SKM-1 treated with dmso at 0.1 percent for 144 hours (cell line): ENCODE measurements around the gene ADAMTS9.
A peak's percentile ranks its signal among the peaks of the same experiment; 100 is the strongest.

ENCODE experiments used
- DNase-seq: peaks from one replicate; lab custom pipeline; 2025; ENCODE audit not compliant: unreplicated experiment; lab: John Stamatoyannopoulos, UW

Gene ADAMTS9

DNA sequence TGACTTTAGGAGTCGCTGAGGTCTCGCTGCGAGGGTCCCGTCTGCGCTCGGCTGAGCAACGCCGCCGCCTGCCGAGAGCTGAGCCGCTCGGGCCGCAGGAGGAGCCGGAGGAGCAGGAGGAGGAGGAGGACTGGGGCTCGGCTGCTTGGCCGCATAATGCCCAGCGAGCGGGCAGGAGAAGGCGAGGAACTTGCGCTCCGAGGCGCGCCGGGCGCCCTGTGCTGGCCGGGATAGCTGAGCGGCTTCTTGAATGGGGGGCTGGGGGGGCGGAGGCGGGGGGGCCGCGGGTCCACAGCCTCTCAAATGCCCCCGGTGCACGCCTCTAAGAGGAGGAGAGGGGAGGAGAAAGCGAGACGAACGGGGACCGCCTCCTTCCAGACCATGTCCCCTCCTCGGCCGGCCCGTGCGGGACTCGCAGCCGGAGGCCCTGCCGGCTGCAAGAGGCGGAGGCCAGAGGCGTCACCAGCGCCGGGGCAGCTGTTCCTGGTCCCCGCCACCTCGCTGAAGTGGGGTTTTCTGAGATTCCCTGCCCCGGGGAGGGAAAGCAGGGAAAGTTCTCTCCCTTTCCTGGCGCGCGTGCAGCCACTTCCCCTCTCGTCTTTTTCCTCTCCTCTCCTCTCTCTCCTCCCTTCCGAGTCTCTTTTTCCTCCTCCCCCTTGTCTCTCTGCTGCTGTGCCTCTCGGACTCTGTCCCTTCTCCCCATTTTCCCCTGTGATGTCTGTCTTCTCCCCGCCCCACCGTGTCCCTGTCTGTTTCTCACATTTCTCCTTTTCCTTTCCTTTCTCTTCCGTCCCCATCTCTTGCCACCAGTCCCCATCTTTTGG is at the start of gene ADAMTS9:
Gene ADAMTS9 (minus strand): TSS at position 220 of the 824 bp plus-strand sequence. CDS start 343 bp downstream, outside the sequence.
- DNase-seq: no peak

DNA sequence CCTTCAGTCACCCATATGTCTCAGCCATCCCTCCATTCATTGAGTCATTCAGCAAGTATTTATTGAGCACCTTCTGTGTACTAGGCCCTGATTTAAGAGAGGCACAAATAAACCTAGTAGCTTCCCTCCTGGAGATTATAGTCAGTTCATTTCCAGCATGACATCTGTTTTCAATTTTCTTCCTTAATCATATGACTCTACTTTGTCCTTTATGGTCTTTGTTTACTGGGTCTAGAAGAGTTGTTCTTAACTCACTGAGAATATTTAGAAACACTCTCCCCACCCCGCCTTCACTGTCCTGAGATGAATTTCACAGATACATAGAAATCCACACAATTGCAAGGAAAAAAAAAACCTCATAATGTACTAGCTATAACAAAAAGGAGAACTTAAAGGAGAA is 44.8 kb upstream of the ADAMTS9 start:
- DNase-seq: no peak

- DNase-seq: no peak
Measured at GRCh38 chr3:64730681-64731080, 42.9 kb upstream of the ADAMTS9 start.

- no peak for DNase-seq
Measured at GRCh38 chr3:64728994-64729393, 41.2 kb upstream of the ADAMTS9 start.

DNA sequence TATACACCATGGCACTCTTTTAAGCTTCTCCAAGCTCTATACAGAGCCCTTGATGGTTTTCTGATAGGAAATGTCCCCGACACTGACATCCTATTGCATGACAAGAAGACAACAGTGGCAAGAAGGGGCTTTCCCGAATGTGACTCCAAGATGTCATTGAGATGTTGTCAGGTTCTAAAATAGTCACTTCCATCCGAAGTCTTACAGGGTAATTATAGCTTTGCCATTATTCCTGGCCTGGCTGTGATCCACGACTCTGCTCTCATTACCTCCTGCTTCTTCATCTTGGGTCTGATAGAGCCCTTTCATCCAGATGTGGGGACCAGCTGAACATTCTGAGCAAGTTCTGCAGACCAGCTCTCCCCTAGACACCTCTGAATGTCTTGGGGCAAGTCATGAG is 40.6 kb upstream of the ADAMTS9 start:
- DNase-seq: no peak

DNA sequence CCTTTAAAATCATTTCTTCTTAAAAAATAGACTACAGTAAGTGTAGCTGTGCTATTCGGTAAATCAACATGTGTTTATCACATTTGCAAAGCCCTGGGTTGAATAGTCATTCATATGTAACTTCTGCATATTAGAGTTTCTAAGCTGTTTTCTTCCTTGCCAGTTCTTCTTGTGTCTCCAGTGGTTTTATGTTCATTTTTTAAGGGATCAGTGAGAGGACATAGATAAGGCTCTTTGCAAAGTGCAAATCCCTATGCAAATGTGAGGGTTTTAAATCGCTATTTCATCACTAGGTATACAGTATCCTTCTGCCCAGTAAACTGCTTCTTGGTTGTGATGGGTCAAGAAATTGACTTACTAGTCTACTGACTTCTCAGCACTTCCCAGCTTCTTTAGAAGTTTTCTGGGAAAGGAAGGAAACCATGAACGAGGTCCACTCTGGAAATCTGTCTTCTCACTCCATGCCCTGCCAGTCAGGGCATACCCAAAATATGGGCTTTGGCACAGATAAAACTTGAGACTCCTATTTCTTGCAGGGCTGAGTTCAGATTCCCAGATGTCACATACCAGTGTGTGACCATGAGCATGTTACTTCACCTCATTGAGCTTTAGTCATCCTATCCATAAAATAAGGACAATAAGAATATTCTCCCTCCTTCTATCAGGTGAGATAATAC is 38.8 kb upstream of the ADAMTS9 start:
- no peak for DNase-seq

DNA sequence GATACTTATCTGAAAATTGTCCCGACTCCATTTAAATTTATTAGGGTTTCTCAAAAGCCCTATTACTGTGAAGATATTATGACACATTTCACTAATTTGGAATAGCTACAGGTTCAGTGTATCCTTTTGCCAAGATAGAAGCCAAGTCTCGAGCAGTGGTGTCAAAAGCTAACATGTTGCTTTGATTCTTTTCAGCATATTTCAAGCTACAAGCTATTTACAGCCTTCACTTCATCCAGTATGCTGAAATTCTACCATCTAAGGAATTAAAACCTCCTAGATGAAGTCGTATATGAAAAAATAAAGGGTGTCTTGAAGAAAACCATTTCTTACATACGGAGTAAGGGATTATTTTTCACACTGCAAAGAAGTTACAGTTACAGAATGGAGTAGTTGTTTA is 31.2 kb upstream of the ADAMTS9 start:
- DNase-seq: no peak

DNA sequence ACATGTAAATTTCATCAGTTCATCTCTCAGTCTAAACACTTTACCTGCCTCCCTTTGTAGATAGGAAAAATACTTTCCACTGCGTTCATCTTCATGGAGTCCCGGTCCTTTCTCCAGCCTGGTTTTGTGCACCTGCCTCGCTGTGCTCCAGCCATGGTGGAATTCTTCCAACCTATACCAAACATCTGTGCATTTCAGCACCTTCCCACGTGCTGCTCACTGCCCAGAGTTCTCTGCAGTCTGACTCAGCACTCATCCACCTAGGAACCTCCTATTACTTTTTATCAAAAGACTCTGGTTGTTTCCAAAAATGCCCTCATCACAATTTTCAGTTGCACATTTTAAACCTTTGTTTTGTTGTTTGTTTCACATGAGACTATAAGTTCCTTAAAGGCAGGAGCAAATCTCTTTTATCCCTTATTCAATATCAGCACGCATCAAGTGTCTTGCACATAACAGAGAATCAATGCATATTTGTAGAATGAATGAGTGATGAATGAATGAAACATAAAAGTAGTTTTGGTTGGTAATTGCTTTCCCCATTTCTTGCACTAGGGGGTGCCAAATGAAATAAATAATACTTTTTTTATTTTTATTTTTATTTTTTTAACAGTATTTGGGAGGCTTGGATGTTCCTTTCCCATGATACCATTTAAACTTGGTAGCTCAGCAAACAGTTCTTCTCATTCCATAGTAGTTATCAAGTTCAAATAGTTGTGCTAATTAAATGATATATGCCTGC is 30.2 kb upstream of the ADAMTS9 start:
- no peak for DNase-seq

- DNase-seq: no peak
Measured at GRCh38 chr3:64717411-64717810, 29.6 kb upstream of the ADAMTS9 start.

DNA sequence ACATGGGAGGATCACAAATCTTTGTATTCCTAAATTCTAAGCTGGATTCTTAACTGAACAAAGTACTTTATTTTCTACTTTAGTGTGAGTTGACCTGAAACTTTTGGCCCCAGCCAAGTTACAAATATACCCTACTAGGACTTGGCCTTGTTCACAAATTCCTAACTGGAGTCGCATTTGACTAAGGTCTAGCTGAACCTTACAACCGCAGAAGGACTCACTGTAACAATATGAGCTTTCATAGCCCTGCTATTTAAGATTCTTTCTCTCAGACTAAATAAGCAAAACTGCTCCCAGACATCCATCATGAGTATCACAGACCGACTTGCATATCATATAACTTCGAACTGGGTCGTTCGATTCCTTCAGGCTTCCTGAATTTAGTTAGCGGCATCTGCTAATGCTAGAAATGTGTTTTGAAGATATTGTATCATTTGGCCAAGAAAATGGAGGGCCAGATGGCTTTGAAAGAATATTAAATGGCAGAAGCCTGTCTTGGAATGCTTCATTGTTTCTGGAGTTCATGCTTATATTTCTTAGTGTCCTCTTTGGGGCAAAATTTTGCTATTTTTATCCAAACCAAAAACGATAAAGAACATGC is 28.4 kb upstream of the ADAMTS9 start:
- DNase-seq: no peak

GRCh38 chr3:64715211-64715982 is 27.6 kb upstream of the ADAMTS9 start:
- no peak for DNase-seq

DNA sequence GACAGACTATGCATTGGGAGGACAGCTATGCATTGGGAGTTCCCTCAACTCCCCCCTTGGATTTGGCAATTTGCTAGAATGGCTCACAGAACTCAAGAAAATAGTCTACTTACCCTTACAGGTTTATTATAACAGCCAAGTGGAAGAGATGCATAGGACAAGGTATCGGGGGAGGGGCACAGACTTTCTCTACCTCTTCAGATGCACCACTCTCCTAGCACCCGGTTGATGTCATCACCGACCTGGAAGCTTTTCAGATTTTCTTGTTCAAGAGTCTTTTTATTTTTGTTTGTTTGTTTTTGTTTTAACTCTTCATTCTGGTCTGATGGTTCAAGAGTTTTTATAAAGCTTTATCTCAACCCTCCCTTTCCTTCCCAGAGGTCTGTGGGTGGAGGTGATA is 20.7 kb upstream of the ADAMTS9 start:
- DNase-seq: no peak

DNA sequence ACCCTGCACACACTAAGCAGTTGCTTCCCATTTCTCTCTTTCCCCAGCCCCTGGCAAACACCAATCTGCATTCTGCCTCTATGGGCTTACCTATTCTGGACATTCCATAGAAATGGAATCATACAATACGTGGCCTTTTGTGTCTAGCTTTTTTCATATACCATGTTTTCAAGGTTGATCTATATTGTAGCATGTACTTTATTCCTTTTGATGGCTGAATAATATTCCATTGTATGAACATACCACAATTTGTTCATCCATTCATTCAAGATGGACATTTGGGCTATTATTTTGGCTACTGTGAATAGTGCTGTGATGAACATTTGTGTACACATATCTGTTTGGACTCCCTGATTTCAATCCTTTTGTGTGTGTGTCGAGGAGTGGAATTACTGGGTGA is 18.1 kb upstream of the ADAMTS9 start:
- no peak for DNase-seq

DNA sequence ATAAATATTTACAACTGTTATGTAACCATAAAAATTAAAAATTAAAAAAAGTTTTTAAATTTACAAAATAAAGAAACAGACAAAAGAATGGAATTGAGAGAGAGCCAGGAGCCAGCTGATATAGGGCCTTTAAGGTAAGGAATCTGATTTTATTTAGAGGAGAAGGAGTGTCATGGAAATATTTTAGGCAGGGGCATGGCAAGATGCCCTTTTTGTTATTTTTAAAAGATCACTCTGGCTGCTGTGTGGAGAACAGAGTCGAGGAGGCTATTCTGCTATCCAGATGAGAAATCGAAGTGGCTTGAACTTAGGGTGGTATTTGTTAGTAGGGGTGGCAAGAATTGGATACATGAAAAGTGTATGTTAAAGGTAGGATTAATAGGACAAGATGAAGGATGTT is 9.1 kb upstream of the ADAMTS9 start:
- no peak for DNase-seq

DNA sequence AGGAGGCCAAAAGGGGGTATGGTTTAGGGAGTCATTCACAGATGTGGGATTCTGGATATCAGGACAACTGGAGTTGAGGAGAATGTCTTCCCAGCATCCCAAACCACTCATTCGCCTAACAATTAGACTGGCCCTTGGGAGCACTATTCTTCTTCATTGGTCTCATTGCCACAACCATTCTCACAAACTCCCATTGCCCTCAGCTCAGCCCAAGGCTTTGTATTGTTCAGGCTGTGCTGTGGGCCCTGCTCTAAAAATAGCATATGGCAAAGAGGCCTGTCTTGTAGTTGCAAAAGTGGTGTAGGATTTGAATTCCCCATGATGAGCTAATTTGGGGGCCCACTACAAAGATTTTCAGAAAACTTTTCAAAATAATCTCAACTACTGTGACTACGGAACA is 6.3 kb upstream of the ADAMTS9 start:
- no peak for DNase-seq

DNA sequence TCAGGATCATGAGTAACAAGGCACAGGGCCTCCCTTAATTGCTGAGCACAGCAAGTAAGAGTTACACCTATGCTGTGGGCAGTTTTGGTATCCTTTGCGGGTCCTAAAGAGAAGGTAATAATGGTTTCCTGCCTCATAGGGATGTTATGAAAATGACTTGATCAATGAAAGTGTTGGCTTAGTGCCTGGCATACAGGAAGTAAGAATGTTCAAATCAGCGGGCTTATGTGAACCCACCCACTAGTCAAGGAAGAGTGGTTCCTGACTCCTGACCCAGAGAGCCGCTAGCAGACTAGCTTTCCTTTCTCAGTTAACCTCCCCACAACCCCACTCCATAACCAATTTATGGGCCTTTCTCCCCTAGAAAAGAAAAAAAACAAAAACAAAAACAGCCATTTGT is 5.2 kb upstream of the ADAMTS9 start:
- DNase-seq: no peak

GRCh38 chr3:64691051-64691450 is 3.3 kb upstream of the ADAMTS9 start:
- DNase-seq: no peak

GRCh38 chr3:64687086-64687780 is 567 bp downstream of the ADAMTS9 start:
- DNase-seq: no peak

DNA sequence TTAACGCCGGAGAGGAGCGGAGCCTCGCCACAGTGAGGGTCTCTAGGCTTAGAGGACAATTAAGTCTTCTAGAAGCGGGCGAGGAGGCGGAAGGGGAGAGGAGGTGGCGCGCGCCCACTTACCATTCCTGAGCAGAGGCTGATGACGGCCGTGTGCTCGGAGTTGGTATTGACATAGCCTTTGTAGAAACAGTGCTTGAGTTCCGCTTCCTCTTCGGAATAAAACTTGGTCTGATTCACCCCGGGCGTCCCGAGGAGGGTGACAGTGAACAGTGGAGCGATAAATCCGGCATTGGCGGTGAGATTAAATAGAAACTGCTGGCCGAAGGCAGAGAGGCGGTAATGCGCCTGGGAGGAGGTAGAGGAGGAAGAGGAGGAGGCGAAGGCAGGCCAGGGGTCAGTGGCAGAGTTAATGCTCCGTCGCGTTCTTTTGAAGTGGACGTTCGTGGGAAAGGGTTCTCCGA is 1.3 kb downstream of the ADAMTS9 start:
- DNase-seq: peak; percentile 66
